Activated T-cell treated with anti-CD3 and anti-CD28 coated beads for 4 hours (primary cell): ENCODE results near the gene HDAC4.

ENCODE experiments used
- DNase-seq: peaks from one replicate; pipeline ENCODE4 v3.0.0-alpha.2; 2020

The HDAC4 gene

GRCh38 chr2:239012936-239013677 is 387.7 kb downstream of the HDAC4 start:
- DNase-seq = no peak

GRCh38 chr2:239012228-239012627 is 388.6 kb downstream of the HDAC4 start:
- no peak for DNase-seq

GRCh38 chr2:239009589-239009961 is 391.2 kb downstream of the HDAC4 start:
- no peak for DNase-seq

- no peak for DNase-seq
Measured at GRCh38 chr2:239008677-239009588, 391.9 kb downstream of the HDAC4 start.

- DNase-seq = no peak
Measured at GRCh38 chr2:239008004-239008403, 392.8 kb downstream of the HDAC4 start.

- DNase-seq = no peak
Measured at GRCh38 chr2:239006622-239007285, 394.1 kb downstream of the HDAC4 start.

- no peak for DNase-seq
Measured at GRCh38 chr2:239005586-239005985, 395.2 kb downstream of the HDAC4 start.

GRCh38 chr2:239004274-239005015 is 396.4 kb downstream of the HDAC4 start:
- DNase-seq = no peak

GRCh38 chr2:239003624-239004273 is 397.1 kb downstream of the HDAC4 start:
- no peak for DNase-seq

GRCh38 chr2:239002954-239003623 is 397.7 kb downstream of the HDAC4 start:
- no peak for DNase-seq

- DNase-seq = no peak
Measured at GRCh38 chr2:239002591-239002953, 398.2 kb downstream of the HDAC4 start.

GRCh38 chr2:239001794-239002193 is 399.0 kb downstream of the HDAC4 start:
- no peak for DNase-seq

- DNase-seq = no peak
Measured at GRCh38 chr2:239000500-239001073, 400.2 kb downstream of the HDAC4 start.

- no peak for DNase-seq
Measured at GRCh38 chr2:239000089-239000488, 400.7 kb downstream of the HDAC4 start.

- DNase-seq = no peak
Measured at GRCh38 chr2:238999291-238999741, 401.5 kb downstream of the HDAC4 start.

GRCh38 chr2:238998801-238999200 is 402.0 kb downstream of the HDAC4 start:
- no peak for DNase-seq
